Measurements from ENCODE around the gene OTOR. TPM values are rescaled to one million over a fixed set of nuclear protein-coding genes. Genes with fewer than 3 reads are reported as not detected.

Gene OTOR
- polyA plus RNA-seq, 1 donor: not detected

GRCh38 chr20:16777126-16777525 lies 29.0 kb downstream of the OTOR start:
- no peak for DNase-seq
- no peaks in the 10 kb centered on the region for H3K36me3 ChIP-seq (ENCODE audit: control insufficient read depth, insufficient read depth, low read length)
- no peaks in the 10 kb centered on the region for H3K9me3 ChIP-seq (ENCODE audit: control insufficient read depth, low read depth, low read length)
- H3K4me3 ChIP-seq (ENCODE audit: low read length): no peak overlapping the region
- no peaks in the 10 kb centered on the region for H3K27me3 ChIP-seq (ENCODE audit: control insufficient read depth, insufficient read depth, low read length)
- H3K27ac ChIP-seq (ENCODE audit: low read length): no peak overlapping the region
- no CpG with 5 or more reads among the region's 1 CpG for WGBS (ENCODE audit: insufficient coverage, low lambda C conversion rate)
- H3K4me1 ChIP-seq (ENCODE audit: control insufficient read depth, insufficient read depth, low read length): no peaks in the 10 kb centered on the region

- no peaks in the 10 kb centered on the region for H3K4me1 ChIP-seq (ENCODE audit: control insufficient read depth, insufficient read depth, low read length)
- WGBS (ENCODE audit: insufficient coverage, low lambda C conversion rate): 100% methylated on average over 1 of the region's 1 CpG
- no peaks in the 10 kb centered on the region for H3K36me3 ChIP-seq (ENCODE audit: control insufficient read depth, insufficient read depth, low read length)
- H3K27me3 ChIP-seq (ENCODE audit: control insufficient read depth, insufficient read depth, low read length): no peaks in the 10 kb centered on the region
- no peak overlapping the region for H3K4me3 ChIP-seq (ENCODE audit: low read length)
- no peak for DNase-seq
- H3K27ac ChIP-seq (ENCODE audit: low read length): no peak overlapping the region
- H3K9me3 ChIP-seq (ENCODE audit: control insufficient read depth, low read depth, low read length): no peaks in the 10 kb centered on the region
These were observed 30.0 kb downstream of the OTOR start for GRCh38 chr20:16778159-16778558.

GRCh38 chr20:16781496-16781895 lies 33.3 kb downstream of the OTOR start:
- H3K27ac ChIP-seq (ENCODE audit: low read length): no peak overlapping the region
- H3K4me3 ChIP-seq (ENCODE audit: low read length): no peak overlapping the region
- no peaks in the 10 kb centered on the region for H3K9me3 ChIP-seq (ENCODE audit: control insufficient read depth, low read depth, low read length)
- H3K27me3 ChIP-seq (ENCODE audit: control insufficient read depth, insufficient read depth, low read length): no peaks in the 10 kb centered on the region
- no CpG with 5 or more reads among the region's 1 CpG for WGBS (ENCODE audit: insufficient coverage, low lambda C conversion rate)
- no peak for DNase-seq
- H3K4me1 ChIP-seq (ENCODE audit: control insufficient read depth, insufficient read depth, low read length): no peaks in the 10 kb centered on the region
- no peaks in the 10 kb centered on the region for H3K36me3 ChIP-seq (ENCODE audit: control insufficient read depth, insufficient read depth, low read length)

GRCh38 chr20:16785226-16785625 lies 37.1 kb downstream of the OTOR start:
- H3K4me1 ChIP-seq (ENCODE audit: control insufficient read depth, insufficient read depth, low read length): no peaks in the 10 kb centered on the region
- no peaks in the 10 kb centered on the region for H3K27me3 ChIP-seq (ENCODE audit: control insufficient read depth, insufficient read depth, low read length)
- no peaks in the 10 kb centered on the region for H3K9me3 ChIP-seq (ENCODE audit: control insufficient read depth, low read depth, low read length)
- H3K27ac ChIP-seq (ENCODE audit: low read length): no peak overlapping the region
- no peak for DNase-seq
- no CpG with 5 or more reads among the region's 1 CpG for WGBS (ENCODE audit: insufficient coverage, low lambda C conversion rate)
- no peaks in the 10 kb centered on the region for H3K36me3 ChIP-seq (ENCODE audit: control insufficient read depth, insufficient read depth, low read length)
- no peak overlapping the region for H3K4me3 ChIP-seq (ENCODE audit: low read length)

Other genes starting within 250 kb of the OTOR start
- 21.0 TPM for gene KIF16B, start 174.9 kb upstream of the OTOR start, polyA plus RNA-seq
- 78.6 TPM for gene SNRPB2, start 18.3 kb upstream of the OTOR start, polyA plus RNA-seq